ENCODE measurements around the gene CDKN2A.
A peak's percentile ranks its signal among the peaks of the same experiment; 100 is the strongest.

Gene CDKN2A

GRCh38 chr9:22030101-22030598 lies 36.0 kb upstream of the CDKN2A start:
- Histone ChIP-seq H3K36me3 (ENCODE audit: control insufficient read depth, insufficient read depth, low read length) (no peaks in the 10 kb centered on the region), H3K4me3 (ENCODE audit: low read length) (no peak overlapping the region), H4K8ac (ENCODE audit: low read depth, low read length) (no peak overlapping the region), H3K4ac (ENCODE audit: low read depth, low read length) (no peak overlapping the region), H3K4me1 (ENCODE audit: control insufficient read depth, low read depth, low read length) (peaks cover 2% of the 10 kb centered on the region), H3K27ac (ENCODE audit: low read depth, low read length) (no peak overlapping the region), H2BK15ac (replicated peaks; ENCODE audit: low read depth) (no peak overlapping the region), H2AK5ac (ENCODE audit: low read length) (no peak overlapping the region), H3K79me1 (ENCODE audit: low read length) (no peaks in the 10 kb centered on the region), H3K56ac (ENCODE audit: low read length) (no peak overlapping the region), H3K79me2 (ENCODE audit: control insufficient read depth, insufficient read depth, low read length) (no peaks in the 10 kb centered on the region), H3K9ac (ENCODE audit: low read length) (no peak overlapping the region), H3K23ac (ENCODE audit: low read length) (no peak overlapping the region), H3K4me2 (ENCODE audit: low read length) (no peak overlapping the region), H2BK5ac (ENCODE audit: low read length) (no peak overlapping the region), H3K18ac (ENCODE audit: low read length) (no peak overlapping the region), H2BK120ac (ENCODE audit: low read depth, low read length) (no peak overlapping the region), H3K27me3 (ENCODE audit: insufficient read depth, low read length, poor library complexity) (no peaks in the 10 kb centered on the region), H4K5ac (ENCODE audit: low read length) (no peak overlapping the region)
- WGBS (ENCODE audit: extremely low coverage, insufficient coverage, low lambda C conversion rate) = no CpG with 5 or more reads among the region's 1 CpG
- no peak for DNase-seq

GRCh38 chr9:22029231-22029630 lies 35.0 kb upstream of the CDKN2A start:
- WGBS (ENCODE audit: extremely low coverage, insufficient coverage, low lambda C conversion rate) = no CpG with 5 or more reads among the region's 4 CpGs
- Histone ChIP-seq H3K27me3 (ENCODE audit: insufficient read depth, low read length, poor library complexity) (no peaks in the 10 kb centered on the region), H3K36me3 (ENCODE audit: control insufficient read depth, insufficient read depth, low read length) (no peaks in the 10 kb centered on the region)

DNA sequence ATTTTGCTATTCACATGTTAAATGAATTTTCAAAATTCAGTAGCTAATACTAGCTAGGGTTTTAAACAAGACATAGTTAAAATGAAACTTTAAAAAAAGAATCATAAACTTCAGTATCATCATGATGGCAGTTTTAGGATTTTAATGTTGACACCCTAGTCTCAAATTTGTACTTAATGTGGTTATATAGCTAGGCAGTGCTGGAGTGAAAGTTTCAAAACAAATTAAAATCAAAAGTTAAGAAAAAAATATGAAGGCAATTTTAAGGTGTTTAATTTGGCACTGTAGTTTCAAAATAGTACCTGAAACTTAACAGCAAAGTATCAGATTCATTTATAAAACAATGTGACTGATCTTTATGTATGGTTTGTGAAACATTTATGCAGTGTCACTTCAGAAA lies 34.2 kb upstream of the CDKN2A start:
- H3K79me1 ChIP-seq (ENCODE audit: low read length) = no peaks in the 10 kb centered on the region
- no peaks in the 10 kb centered on the region for H3K79me2 ChIP-seq (ENCODE audit: control insufficient read depth, insufficient read depth, low read length)
- peaks cover 2% of the 10 kb centered on the region for H3K4me1 ChIP-seq (ENCODE audit: control insufficient read depth, low read depth, low read length)
- no peak overlapping the region for H4K5ac ChIP-seq (ENCODE audit: low read length)
- no peak overlapping the region for H3K4me3 ChIP-seq (ENCODE audit: low read length)
- no peak overlapping the region for H3K27ac ChIP-seq (ENCODE audit: low read depth, low read length)
- H2BK5ac ChIP-seq (ENCODE audit: low read length) = no peak overlapping the region
- no peak overlapping the region for H2BK120ac ChIP-seq (ENCODE audit: low read depth, low read length)
- no peak overlapping the region for H2BK15ac ChIP-seq (replicated peaks; ENCODE audit: low read depth)
- no peaks in the 10 kb centered on the region for H3K36me3 ChIP-seq (ENCODE audit: control insufficient read depth, insufficient read depth, low read length)
- no peak overlapping the region for H3K23ac ChIP-seq (ENCODE audit: low read length)
- H2AK5ac ChIP-seq (ENCODE audit: low read length) = no peak overlapping the region
- H3K4me2 ChIP-seq (ENCODE audit: low read length) = no peak overlapping the region
- DNase-seq = no peak
- H3K27me3 ChIP-seq (ENCODE audit: insufficient read depth, low read length, poor library complexity) = no peaks in the 10 kb centered on the region
- no peak overlapping the region for H3K4ac ChIP-seq (ENCODE audit: low read depth, low read length)
- no peak overlapping the region for H3K56ac ChIP-seq (ENCODE audit: low read length)
- H4K8ac ChIP-seq (ENCODE audit: low read depth, low read length) = no peak overlapping the region
- H3K9ac ChIP-seq (ENCODE audit: low read length) = no peak overlapping the region
- no peak overlapping the region for H3K18ac ChIP-seq (ENCODE audit: low read length)

More at GRCh38 chr9:22029231-22029630, 35.0 kb upstream of the CDKN2A start:
- H4K5ac ChIP-seq (ENCODE audit: low read length) = no peak overlapping the region
- peaks cover 2% of the 10 kb centered on the region for H3K4me1 ChIP-seq (ENCODE audit: control insufficient read depth, low read depth, low read length)
- no peak overlapping the region for H3K18ac ChIP-seq (ENCODE audit: low read length)
- H2BK15ac ChIP-seq (replicated peaks; ENCODE audit: low read depth) = no peak overlapping the region
- H2BK5ac ChIP-seq (ENCODE audit: low read length) = no peak overlapping the region
- no peak overlapping the region for H3K27ac ChIP-seq (ENCODE audit: low read depth, low read length)
- no peak overlapping the region for H2BK120ac ChIP-seq (ENCODE audit: low read depth, low read length)
- no peak for DNase-seq
- no peak overlapping the region for H4K8ac ChIP-seq (ENCODE audit: low read depth, low read length)
- no peak overlapping the region for H3K4me2 ChIP-seq (ENCODE audit: low read length)
- H3K79me2 ChIP-seq (ENCODE audit: control insufficient read depth, insufficient read depth, low read length) = no peaks in the 10 kb centered on the region
- no peak overlapping the region for H3K4ac ChIP-seq (ENCODE audit: low read depth, low read length)
- H3K9ac ChIP-seq (ENCODE audit: low read length) = no peak overlapping the region
- no peak overlapping the region for H3K56ac ChIP-seq (ENCODE audit: low read length)
- H3K79me1 ChIP-seq (ENCODE audit: low read length) = no peaks in the 10 kb centered on the region
- no peak overlapping the region for H3K23ac ChIP-seq (ENCODE audit: low read length)
- no peak overlapping the region for H2AK5ac ChIP-seq (ENCODE audit: low read length)
- no peak overlapping the region for H3K4me3 ChIP-seq (ENCODE audit: low read length)

GRCh38 chr9:22026696-22027095 lies 32.5 kb upstream of the CDKN2A start:
- Histone ChIP-seq H3K4me3 (ENCODE audit: low read length) (no peak overlapping the region), H3K27ac (ENCODE audit: low read depth, low read length) (no peak overlapping the region), H3K79me1 (ENCODE audit: low read length) (no peaks in the 10 kb centered on the region), H3K4me1 (ENCODE audit: control insufficient read depth, low read depth, low read length) (peaks cover 2% of the 10 kb centered on the region), H4K5ac (ENCODE audit: low read length) (no peak overlapping the region), H3K4me2 (ENCODE audit: low read length) (no peak overlapping the region), H3K18ac (ENCODE audit: low read length) (no peak overlapping the region), H2AK5ac (ENCODE audit: low read length) (no peak overlapping the region), H2BK120ac (ENCODE audit: low read depth, low read length) (no peak overlapping the region), H3K27me3 (ENCODE audit: insufficient read depth, low read length, poor library complexity) (no peaks in the 10 kb centered on the region), H4K8ac (ENCODE audit: low read depth, low read length) (no peak overlapping the region), H3K4ac (ENCODE audit: low read depth, low read length) (no peak overlapping the region), H3K9ac (ENCODE audit: low read length) (no peak overlapping the region), H2BK5ac (ENCODE audit: low read length) (no peak overlapping the region), H3K79me2 (ENCODE audit: control insufficient read depth, insufficient read depth, low read length) (no peaks in the 10 kb centered on the region), H3K36me3 (ENCODE audit: control insufficient read depth, insufficient read depth, low read length) (no peaks in the 10 kb centered on the region), H2BK15ac (replicated peaks; ENCODE audit: low read depth) (no peak overlapping the region), H3K23ac (ENCODE audit: low read length) (no peak overlapping the region), H3K56ac (ENCODE audit: low read length) (no peak overlapping the region)
- WGBS (ENCODE audit: extremely low coverage, insufficient coverage, low lambda C conversion rate) = no CpG with 5 or more reads among the region's 6 CpGs
- peak; percentile 16 for DNase-seq

GRCh38 chr9:22022396-22022795 lies 28.2 kb upstream of the CDKN2A start:
- Histone ChIP-seq H3K4me3 (ENCODE audit: low read length) (no peak overlapping the region), H2BK120ac (ENCODE audit: low read depth, low read length) (no peak overlapping the region), H3K36me3 (ENCODE audit: control insufficient read depth, insufficient read depth, low read length) (no peaks in the 10 kb centered on the region), H3K79me1 (ENCODE audit: low read length) (no peaks in the 10 kb centered on the region), H4K5ac (ENCODE audit: low read length) (no peak overlapping the region), H2AK5ac (ENCODE audit: low read length) (no peak overlapping the region), H3K4me2 (ENCODE audit: low read length) (no peak overlapping the region), H3K4ac (ENCODE audit: low read depth, low read length) (no peak overlapping the region), H3K4me1 (ENCODE audit: control insufficient read depth, low read depth, low read length) (peaks cover 2% of the 10 kb centered on the region), H3K79me2 (ENCODE audit: control insufficient read depth, insufficient read depth, low read length) (no peaks in the 10 kb centered on the region), H3K18ac (ENCODE audit: low read length) (no peak overlapping the region), H3K23ac (ENCODE audit: low read length) (no peak overlapping the region), H3K9ac (ENCODE audit: low read length) (no peak overlapping the region), H4K8ac (ENCODE audit: low read depth, low read length) (no peak overlapping the region), H3K27ac (ENCODE audit: low read depth, low read length) (no peak overlapping the region), H3K27me3 (ENCODE audit: insufficient read depth, low read length, poor library complexity) (no peaks in the 10 kb centered on the region), H2BK5ac (ENCODE audit: low read length) (no peak overlapping the region), H2BK15ac (replicated peaks; ENCODE audit: low read depth) (no peak overlapping the region), H3K56ac (ENCODE audit: low read length) (no peak overlapping the region)
- no CpG with 5 or more reads among the region's 3 CpGs for WGBS (ENCODE audit: extremely low coverage, insufficient coverage, low lambda C conversion rate)
- DNase-seq = no peak

GRCh38 chr9:22010866-22011625 lies 16.9 kb upstream of the CDKN2A start:
- Histone ChIP-seq H3K27ac (ENCODE audit: low read depth, low read length) (no peak overlapping the region), H3K4ac (ENCODE audit: low read depth, low read length) (no peak overlapping the region), H3K4me2 (ENCODE audit: low read length) (no peak overlapping the region), H2BK120ac (ENCODE audit: low read depth, low read length) (no peak overlapping the region), H4K5ac (ENCODE audit: low read length) (no peak overlapping the region), H3K79me2 (ENCODE audit: control insufficient read depth, insufficient read depth, low read length) (no peaks in the 10 kb centered on the region), H3K27me3 (ENCODE audit: insufficient read depth, low read length, poor library complexity) (no peaks in the 10 kb centered on the region), H3K4me3 (ENCODE audit: low read length) (no peak overlapping the region), H3K56ac (ENCODE audit: low read length) (no peak overlapping the region), H2BK5ac (ENCODE audit: low read length) (no peak overlapping the region), H2BK15ac (replicated peaks; ENCODE audit: low read depth) (no peak overlapping the region), H4K8ac (ENCODE audit: low read depth, low read length) (no peak overlapping the region), H3K36me3 (ENCODE audit: control insufficient read depth, insufficient read depth, low read length) (no peaks in the 10 kb centered on the region), H3K9ac (ENCODE audit: low read length) (no peak overlapping the region), H3K18ac (ENCODE audit: low read length) (no peak overlapping the region), H2AK5ac (ENCODE audit: low read length) (no peak overlapping the region), H3K79me1 (ENCODE audit: low read length) (no peaks in the 10 kb centered on the region), H3K4me1 (ENCODE audit: control insufficient read depth, low read depth, low read length) (no peaks in the 10 kb centered on the region), H3K23ac (ENCODE audit: low read length) (no peak overlapping the region)
- WGBS (ENCODE audit: extremely low coverage, insufficient coverage, low lambda C conversion rate) = no CpG with 5 or more reads among the region's 13 CpGs
- peak; percentile 67 for DNase-seq
